WTC11 (cell line): ENCODE measurements around the gene TRUB1. TPM values are rescaled to one million over a fixed set of nuclear protein-coding genes. Genes with fewer than 3 reads are reported as not detected.

ENCODE experiments used
- ATAC-seq: fragments of 200-7000 bp; cut with Tn5 transposase; 2 replicates; pipeline ENCODE4 v1.10.0; 2021; ENCODE audit warnings: mild to moderate bottlenecking, moderate library complexity
- CTCF ChIA-PET: fragments of 300-600 bp; sonication (Branson Sonifier 250); formaldehyde crosslinking; loops from one replicate; lab custom pipeline; 2021; ENCODE audit warnings: antibody characterized with exemption; lab: Charles Lee
- POLR2A ChIA-PET: fragments of 350-600 bp; sonication (Branson Sonifier 250); formaldehyde crosslinking; loops from one replicate; lab custom pipeline; 2021; ENCODE audit warnings: antibody characterized with exemption; lab: Charles Lee
- DNase-seq: peaks from one replicate; pipeline ENCODE4 v3.0.0; 2021; ENCODE audit warnings: low spot score
- H3K27ac Mint-ChIP-seq: 2 replicates; pipeline ENCODE4 v1.8.0; 2021; ENCODE audit warnings: mixed read lengths
- H3K27me3 Mint-ChIP-seq: 2 replicates; pipeline ENCODE4 v1.8.0; 2021; ENCODE audit warnings: low read depth, mild to moderate bottlenecking, moderate library complexity, mixed read lengths
- H3K36me3 Mint-ChIP-seq: 2 replicates; pipeline ENCODE4 v1.8.0; 2021; ENCODE audit warnings: mixed read lengths
- H3K4me1 Mint-ChIP-seq: 2 replicates; pipeline ENCODE4 v1.8.0; 2022; ENCODE audit warnings: mixed read lengths
- H3K4me3 Mint-ChIP-seq: 2 replicates; pipeline ENCODE4 v1.8.0; 2021; ENCODE audit warnings: mild to moderate bottlenecking, moderate library complexity, mixed read lengths
- H3K9me3 Mint-ChIP-seq: 2 replicates; pipeline ENCODE4 v1.8.0; 2021; ENCODE audit warnings: mixed read lengths
- CREM ChIP-seq: sonication (generic); formaldehyde crosslinking; IDR thresholded peaks from 2 replicates; pipeline ENCODE4 v1.8.1; 2022; ENCODE audit warnings: mild to moderate bottlenecking, missing genetic modification reagents, moderate library complexity
- E2F1 ChIP-seq: sonication (generic); formaldehyde crosslinking; IDR thresholded peaks from 2 replicates; pipeline ENCODE4 v1.8.0; 2022; ENCODE audit warnings: mild to moderate bottlenecking, missing genetic modification reagents
- E2F5 ChIP-seq: sonication (generic); formaldehyde crosslinking; IDR thresholded peaks from 2 replicates; pipeline ENCODE4 v1.8.1; 2022; ENCODE audit warnings: mild to moderate bottlenecking, moderate library complexity, missing genetic modification reagents
- FOXP4 ChIP-seq: sonication (generic); formaldehyde crosslinking; IDR thresholded peaks from 2 replicates; pipeline ENCODE4 v1.8.0; 2022; ENCODE audit warnings: mild to moderate bottlenecking, missing genetic modification reagents
- IRF2 ChIP-seq: sonication (generic); formaldehyde crosslinking; IDR thresholded peaks from 2 replicates; pipeline ENCODE4 v1.8.0; 2022; ENCODE audit warnings: low read depth, missing genetic modification reagents, borderline replicate concordance
- KAT7 ChIP-seq: sonication (generic); formaldehyde crosslinking; IDR thresholded peaks from 2 replicates; pipeline ENCODE4 v1.8.1; 2023; ENCODE audit warnings: missing genetic modification reagents, mild to moderate bottlenecking, borderline replicate concordance
- MAX ChIP-seq: sonication (generic); formaldehyde crosslinking; IDR thresholded peaks from 2 replicates; pipeline ENCODE4 v1.8.0; 2022; ENCODE audit warnings: mild to moderate bottlenecking, missing genetic modification reagents
- MLX ChIP-seq: sonication (generic); formaldehyde crosslinking; IDR thresholded peaks from 2 replicates; pipeline ENCODE4 v1.8.1; 2023; ENCODE audit warnings: mild to moderate bottlenecking, missing genetic modification reagents, moderate library complexity
- NR1H2 ChIP-seq: sonication (generic); formaldehyde crosslinking; IDR thresholded peaks from 2 replicates; pipeline ENCODE4 v1.9.0; 2021; ENCODE audit warnings: mild to moderate bottlenecking, moderate library complexity, missing genetic modification reagents
- RORB ChIP-seq: fragments of 250-450 bp; sonication (Bioruptor Pico); IDR thresholded peaks from 2 replicates; pipeline ENCODE4 v1.9.0; 2021; ENCODE audit warnings: mild to moderate bottlenecking
- SMAD4 ChIP-seq: sonication (generic); formaldehyde crosslinking; IDR thresholded peaks from 2 replicates; pipeline ENCODE4 v1.8.0; 2022; ENCODE audit warnings: mild to moderate bottlenecking, missing genetic modification reagents
- TP53 ChIP-seq: sonication (generic); formaldehyde crosslinking; IDR thresholded peaks from 2 replicates; pipeline ENCODE4 v1.8.1; 2023; ENCODE audit warnings: mild to moderate bottlenecking, missing genetic modification reagents
- ZNF423 ChIP-seq: fragments of 250-450 bp; sonication (Bioruptor Pico); IDR thresholded peaks from 2 replicates; pipeline ENCODE4 v2.1.2; 2022; ENCODE audit warnings: mild to moderate bottlenecking, moderate library complexity
- ZNF512 ChIP-seq: sonication (generic); formaldehyde crosslinking; IDR thresholded peaks from 2 replicates; pipeline ENCODE4 v1.8.1; 2022; ENCODE audit warnings: missing genetic modification reagents, borderline replicate concordance
- ZNF532 ChIP-seq: fragments of 250-450 bp; sonication (Bioruptor Pico); IDR thresholded peaks from 2 replicates; pipeline ENCODE4 v1.9.0; 2021; ENCODE audit warnings: mild to moderate bottlenecking, borderline replicate concordance
- ZNF671 ChIP-seq: fragments of 250-450 bp; sonication (Bioruptor Pico); IDR thresholded peaks from 2 replicates; pipeline ENCODE4 v1.8.0; 2021; ENCODE audit warnings: mild to moderate bottlenecking
- ZSCAN18 ChIP-seq: fragments of 250-450 bp; sonication (Bioruptor Pico); IDR thresholded peaks from 2 replicates; pipeline ENCODE4 v2.1.2; 2022; ENCODE audit warnings: mild to moderate bottlenecking, moderate library complexity
- total RNA-seq: library from RNA; stranded (reverse); gene quantifications from 3 replicates; pipeline ENCODE4 v1.2.3, GENCODE V29; 2021

The TRUB1 gene
- total RNA-seq, 1 experiment from 2014 or later: 27.8 TPM

- ATAC-seq: no peak
- no peak for DNase-seq
- Mint-ChIP-seq H3K36me3 (peaks cover 19% of the 10 kb centered on the region), H3K4me3 (no peak overlapping the region), H3K4me1 (peaks cover 35% of the 10 kb centered on the region), H3K27ac (peak overlapping the region; percentile 8; the same call in 1 of the 2 replicates), H3K9me3 (no peaks in the 10 kb centered on the region), H3K27me3 (no peaks in the 10 kb centered on the region)
- TF ChIP-seq RORB (CRISPR knock-in tag): no peak
- TF ChIP-seq MAX (CRISPR knock-in tag): no peak
- TF ChIP-seq ZNF512: no peak
- no peak for TF ChIP-seq ZNF423 (CRISPR knock-in tag)
- TF ChIP-seq TP53 (CRISPR knock-in tag): no peak
- TF ChIP-seq ZSCAN18: no peak
- TF ChIP-seq KAT7 (CRISPR knock-in tag): no peak
- no peak for TF ChIP-seq NR1H2
- TF ChIP-seq CREM (CRISPR knock-in tag): no peak
- no peak for TF ChIP-seq ZNF532 (CRISPR knock-in tag)
- no peak for TF ChIP-seq E2F1 (CRISPR knock-in tag)
- ChIA-PET POLR2A (no interaction called here), CTCF (no interaction called here)
Observed at GRCh38 chr10:114967071-114967470, 29.1 kb downstream of the TRUB1 start.

GRCh38 chr10:114970515-114970914 is 32.5 kb downstream of the TRUB1 start:
- CTCF ChIA-PET: interaction anchor here (1.2 kb wide), 1 partner anchor 92 kb away, joined by 4 read pairs; no protein-coding TSS in a partner anchor
- no peaks in the 10 kb centered on the region for H3K27me3 Mint-ChIP-seq
- no peak for TF ChIP-seq ZNF671 (CRISPR knock-in tag)
- no peak for TF ChIP-seq IRF2 (CRISPR knock-in tag)
- TF ChIP-seq ZNF423 (CRISPR knock-in tag): no peak
- TF ChIP-seq RORB (CRISPR knock-in tag): no peak
- TF ChIP-seq E2F5: no peak
- TF ChIP-seq SMAD4 (CRISPR knock-in tag): no peak
- TF ChIP-seq MLX (CRISPR knock-in tag): no peak
- no peak for TF ChIP-seq FOXP4
- no peak for TF ChIP-seq ZSCAN18
- TF ChIP-seq, all 79 proteins: peak for 0
- H3K36me3 Mint-ChIP-seq: peaks cover 8% of the 10 kb centered on the region
- ATAC-seq (peak; percentile 90), DNase-seq (no peak)
- H3K9me3 Mint-ChIP-seq: no peaks in the 10 kb centered on the region
- no peak overlapping the region for H3K4me3 Mint-ChIP-seq
- POLR2A ChIA-PET: no interaction called here
- peak overlapping the region; percentile 75 for H3K27ac Mint-ChIP-seq
- H3K4me1 Mint-ChIP-seq: peaks cover 51% of the 10 kb centered on the region
